ENCODE measurements around the gene CIB2.
A peak's percentile ranks its signal among the peaks of the same experiment; 100 is the strongest.
"Not testable (repeated sequence)": the region's sequence is repeated elsewhere in the genome, so short reads cannot be mapped to it uniquely, and the experiment has no call there.

CIB2 gene

GRCh38 chr15:78131295-78132061 lies at the start of gene CIB2:
Gene CIB2 (minus strand): TSS chr15:78131445. CDS start chr15:78131215, 230 bp downstream.
- peak; percentile 72 to 78 for DNase-seq

GRCh38 chr15:78179906-78180305 lies 48.7 kb upstream of the CIB2 start:
- DNase-seq, result no peak

- no peak for DNase-seq
These were observed 48.1 kb upstream of the CIB2 start for GRCh38 chr15:78179286-78179840.

- DNase-seq, result no peak
These were observed 46.8 kb upstream of the CIB2 start for GRCh38 chr15:78178064-78178463.

GRCh38 chr15:78177447-78177873 lies 46.2 kb upstream of the CIB2 start:
- no peak for DNase-seq

- DNase-seq, result no peak
These were observed 44.1 kb upstream of the CIB2 start for GRCh38 chr15:78175330-78175729.

GRCh38 chr15:78174401-78174800 lies 43.2 kb upstream of the CIB2 start:
- DNase-seq, result no peak

- no peak for DNase-seq
These were observed 40.7 kb upstream of the CIB2 start for GRCh38 chr15:78171864-78172472.

GRCh38 chr15:78170848-78171773 lies 39.9 kb upstream of the CIB2 start:
- DNase-seq, result no peak

GRCh38 chr15:78168608-78169007 lies 37.4 kb upstream of the CIB2 start:
- DNase-seq, result no peak

- DNase-seq, result no peak
These were observed 36.1 kb upstream of the CIB2 start for GRCh38 chr15:78167227-78167888.

GRCh38 chr15:78164010-78164409 lies 32.8 kb upstream of the CIB2 start:
- no peak for DNase-seq

- DNase-seq, result peak in 1 of 2 experiments; percentile 46
These were observed 30.8 kb upstream of the CIB2 start for GRCh38 chr15:78162038-78162437.

- DNase-seq, result no peak
These were observed 28.1 kb upstream of the CIB2 start for GRCh38 chr15:78159395-78159794.

- DNase-seq, result no peak
These were observed 26.0 kb upstream of the CIB2 start for GRCh38 chr15:78157203-78157602.

GRCh38 chr15:78156653-78157052 lies 25.4 kb upstream of the CIB2 start:
- no peak for DNase-seq

GRCh38 chr15:78155355-78155939 lies 24.2 kb upstream of the CIB2 start:
- DNase-seq, result no peak

- DNase-seq, result no peak
These were observed 23.7 kb upstream of the CIB2 start for GRCh38 chr15:78154955-78155354.

GRCh38 chr15:78151075-78151474 lies 19.8 kb upstream of the CIB2 start:
- not testable (repeated sequence) for DNase-seq

GRCh38 chr15:78149805-78150751 lies 18.8 kb upstream of the CIB2 start:
- DNase-seq, result no peak

All from stimulated activated CD4-positive, alpha-beta T cell treated with anti-CD3 and anti-CD28 coated beads, Interleukin-4, amount 100 ng/mL, for 4 hours (primary cell).